A673 (cell line): ENCODE measurements around the gene ATP6V0C. TPM values are rescaled to one million over a fixed set of nuclear protein-coding genes. Genes with fewer than 3 reads are reported as not detected.

ENCODE experiments used
- BruUV-seq: library from RNA; stranded (reverse); fragments of 400-500 nt; replicated peaks from 2 replicates; lab custom pipeline; 2021; lab: Mats Ljungman, UMichigan
- CTCF ChIA-PET: fragments of 300-600 bp; sonication (Branson Sonifier 250); formaldehyde crosslinking; loops from one replicate; lab custom pipeline; 2022; ENCODE audit warnings: antibody characterized with exemption; lab: Charles Lee
- POLR2A ChIA-PET: fragments of 300-600 bp; sonication (Branson Sonifier 250); formaldehyde crosslinking; loops from one replicate; lab custom pipeline; 2022; ENCODE audit warnings: antibody characterized with exemption; ENCODE audit not compliant: low non-redundant PET; lab: Charles Lee
- DNase-seq: peaks from one replicate; pipeline ENCODE4 v3.0.0-alpha.2; 2015; ENCODE audit warnings: low spot score
- H3K27ac ChIP-seq: fragments of 200-600 bp; sonication (generic); 2 replicates; pipeline ENCODE4 v1.5.1; 2016; ENCODE audit warnings: mixed run types, low read depth, mild to moderate bottlenecking, mixed read lengths, antibody characterized with exemption, low read length; ENCODE audit not compliant: poor library complexity, severe bottlenecking
- H3K27me3 ChIP-seq: fragments of 200-600 bp; sonication (generic); replicated peaks from 2 replicates; pipeline ENCODE4 v1.6.1; 2017; ENCODE audit warnings: mixed run types, low read depth, mild to moderate bottlenecking, mixed read lengths, antibody characterized with exemption, low read length; ENCODE audit not compliant: insufficient read depth, poor library complexity
- H3K36me3 ChIP-seq: fragments of 200-600 bp; sonication (generic); 2 replicates; pipeline ENCODE4 v1.6.1; 2016; ENCODE audit warnings: mixed run types, mild to moderate bottlenecking, mixed read lengths, antibody characterized with exemption, low read length; ENCODE audit not compliant: insufficient read depth, poor library complexity, severe bottlenecking
- H3K4me1 ChIP-seq: fragments of 200-600 bp; sonication (generic); 2 replicates; pipeline ENCODE4 v1.6.1; 2017; ENCODE audit warnings: mixed run types, mild to moderate bottlenecking, mixed read lengths, antibody characterized with exemption, low read length; ENCODE audit not compliant: insufficient read depth, poor library complexity, severe bottlenecking
- H3K4me3 ChIP-seq: fragments of 200-600 bp; sonication (generic); 2 replicates; pipeline ENCODE4 v1.5.1; 2016; ENCODE audit warnings: low read depth, mixed run types, mild to moderate bottlenecking, mixed read lengths, low read length; ENCODE audit not compliant: poor library complexity, severe bottlenecking
- H3K9me3 ChIP-seq: fragments of 200-600 bp; sonication (generic); 2 replicates; pipeline ENCODE4 v1.6.1; 2016; ENCODE audit warnings: mixed run types, low read depth, mild to moderate bottlenecking, mixed read lengths, antibody characterized with exemption, low read length; ENCODE audit not compliant: poor library complexity, severe bottlenecking
- EZH2 ChIP-seq: fragments of 200-600 bp; sonication (generic); IDR thresholded peaks from 2 replicates; pipeline ENCODE4 v1.6.1; 2017; ENCODE audit warnings: borderline replicate concordance, low read depth, mild to moderate bottlenecking, mixed read lengths, antibody characterized with exemption, low read length; ENCODE audit not compliant: poor library complexity, severe bottlenecking
- intact Hi-C: fragments of 100-400 bp; cut with micrococcal nuclease; formaldehyde crosslinking; loops from one replicate; pipeline ENCODE4 v1.10.0; 2022; ENCODE audit not compliant: unreplicated experiment
- total RNA-seq: library from RNA; stranded (reverse); gene quantifications from 2 replicates; pipeline ENCODE4 v1.2.3, GENCODE V29; 2021
- TF ChIP-seq, protein P1 (sequence below): fragments of 300-800, 200-600 bp; sonication (generic); conservative IDR thresholded peaks from 2 replicates; pipeline ENCODE4 v1.5.1; 2017; ENCODE audit warnings: low read depth, mild to moderate bottlenecking, antibody characterized with exemption, low read length, moderate library complexity, mixed read lengths

The ATP6V0C gene
- total RNA-seq, 1 experiment from 2014 or later: 252 TPM

DNA sequence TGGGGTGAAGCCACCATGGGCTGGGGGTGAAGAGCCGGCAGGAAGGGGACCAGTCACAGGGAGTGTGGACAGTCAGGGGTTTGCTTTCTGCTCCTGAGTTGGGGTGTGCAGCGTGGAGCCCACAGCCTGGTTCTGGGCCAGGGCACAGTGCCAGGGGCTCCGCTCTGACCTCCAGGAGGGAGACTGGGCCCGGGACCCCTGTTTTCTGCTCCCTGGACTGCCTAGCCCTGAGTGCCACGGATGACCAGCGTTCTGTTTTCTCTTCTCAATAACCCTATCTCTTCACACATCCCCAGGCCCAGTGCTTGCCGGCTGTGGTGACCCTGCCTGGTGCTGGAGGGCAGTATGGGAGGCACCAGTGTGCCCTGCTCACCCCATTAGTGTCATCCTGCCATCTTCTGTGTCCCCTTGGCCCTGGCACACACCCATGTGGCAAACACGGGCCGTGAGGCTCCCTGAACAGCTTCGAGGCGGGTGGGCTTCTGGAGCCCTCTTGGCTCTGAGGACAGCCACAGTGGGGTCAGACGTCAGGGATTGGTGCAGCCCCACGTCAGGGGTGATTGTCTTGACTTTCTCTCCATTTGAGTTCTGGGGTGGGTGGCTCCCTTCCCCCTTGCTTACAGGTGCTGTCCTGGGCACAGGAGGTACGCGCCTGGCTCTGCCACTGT is 16.3 kb downstream of the ATP6V0C start:
- H3K4me1 ChIP-seq: peaks cover 5% of the 10 kb centered on the region
- H3K9me3 ChIP-seq: no peaks in the 10 kb centered on the region
- no peak for TF ChIP-seq EZH2
- TF ChIP-seq, protein P1, sequence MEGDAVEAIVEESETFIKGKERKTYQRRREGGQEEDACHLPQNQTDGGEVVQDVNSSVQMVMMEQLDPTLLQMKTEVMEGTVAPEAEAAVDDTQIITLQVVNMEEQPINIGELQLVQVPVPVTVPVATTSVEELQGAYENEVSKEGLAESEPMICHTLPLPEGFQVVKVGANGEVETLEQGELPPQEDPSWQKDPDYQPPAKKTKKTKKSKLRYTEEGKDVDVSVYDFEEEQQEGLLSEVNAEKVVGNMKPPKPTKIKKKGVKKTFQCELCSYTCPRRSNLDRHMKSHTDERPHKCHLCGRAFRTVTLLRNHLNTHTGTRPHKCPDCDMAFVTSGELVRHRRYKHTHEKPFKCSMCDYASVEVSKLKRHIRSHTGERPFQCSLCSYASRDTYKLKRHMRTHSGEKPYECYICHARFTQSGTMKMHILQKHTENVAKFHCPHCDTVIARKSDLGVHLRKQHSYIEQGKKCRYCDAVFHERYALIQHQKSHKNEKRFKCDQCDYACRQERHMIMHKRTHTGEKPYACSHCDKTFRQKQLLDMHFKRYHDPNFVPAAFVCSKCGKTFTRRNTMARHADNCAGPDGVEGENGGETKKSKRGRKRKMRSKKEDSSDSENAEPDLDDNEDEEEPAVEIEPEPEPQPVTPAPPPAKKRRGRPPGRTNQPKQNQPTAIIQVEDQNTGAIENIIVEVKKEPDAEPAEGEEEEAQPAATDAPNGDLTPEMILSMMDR: no peak
- CTCF ChIA-PET: no interaction called here
- POLR2A ChIA-PET: no interaction called here
- BruUV-seq: no TSS peak
- H3K27me3 ChIP-seq: no peaks in the 10 kb centered on the region
- peaks cover 10% of the 10 kb centered on the region for H3K36me3 ChIP-seq
- intact Hi-C loops: no loop called here
- no peak overlapping the region for H3K4me3 ChIP-seq
- no peak for DNase-seq
- no peak overlapping the region for H3K27ac ChIP-seq

DNA sequence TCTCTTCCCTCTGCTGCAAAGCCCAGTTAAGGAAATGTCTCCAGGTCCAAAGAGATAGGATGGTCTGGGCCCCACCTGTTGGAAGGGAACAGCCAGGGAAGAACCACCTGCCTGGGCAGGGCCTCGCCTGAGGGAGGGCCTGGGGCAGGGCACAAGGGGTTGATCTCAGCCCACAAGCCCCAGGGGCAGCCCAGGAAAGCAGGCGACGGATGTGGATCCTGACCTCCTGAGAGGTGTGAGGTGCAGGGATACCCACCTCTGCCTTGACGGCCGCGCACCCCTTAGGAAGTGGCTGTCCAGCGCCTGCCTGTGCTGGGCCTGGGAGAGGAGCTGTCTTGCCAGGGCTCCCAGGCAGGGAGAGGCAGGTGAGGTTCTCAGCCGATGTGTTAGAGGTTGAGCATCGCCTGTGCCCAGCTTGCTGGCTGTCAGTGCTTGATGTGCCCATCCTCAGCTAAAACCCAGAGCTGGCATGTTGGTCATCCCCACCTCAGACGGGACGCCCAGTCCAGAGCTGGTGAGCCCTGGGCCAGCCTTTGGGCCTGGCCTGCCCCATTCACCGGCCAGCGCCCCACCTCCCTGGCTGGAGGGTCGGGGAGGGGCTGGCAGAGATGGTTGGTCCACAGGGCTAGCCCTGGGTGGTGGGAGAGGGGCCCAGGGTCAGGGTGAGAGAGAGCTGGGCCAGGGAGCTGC is 17.0 kb downstream of the ATP6V0C start:
- Histone ChIP-seq H3K27me3 (no peaks in the 10 kb centered on the region), H3K36me3 (peaks cover 10% of the 10 kb centered on the region), H3K4me3 (peak overlapping the region; percentile 61), H3K9me3 (no peaks in the 10 kb centered on the region), H3K27ac (peak overlapping the region; percentile 83), H3K4me1 (peaks cover 5% of the 10 kb centered on the region)
- ChIA-PET POLR2A (interaction anchor here (0.6 to 0.7 kb wide), 2 partner anchors 205 to 933 kb away, joined by 6 to 11 read pairs; no protein-coding TSS in a partner anchor), CTCF (no interaction called here)
- intact Hi-C loops: no loop called here
- TF ChIP-seq, protein P1: no peak
- no peak for TF ChIP-seq EZH2
- no peak for DNase-seq
- BruUV-seq: no TSS peak

DNA sequence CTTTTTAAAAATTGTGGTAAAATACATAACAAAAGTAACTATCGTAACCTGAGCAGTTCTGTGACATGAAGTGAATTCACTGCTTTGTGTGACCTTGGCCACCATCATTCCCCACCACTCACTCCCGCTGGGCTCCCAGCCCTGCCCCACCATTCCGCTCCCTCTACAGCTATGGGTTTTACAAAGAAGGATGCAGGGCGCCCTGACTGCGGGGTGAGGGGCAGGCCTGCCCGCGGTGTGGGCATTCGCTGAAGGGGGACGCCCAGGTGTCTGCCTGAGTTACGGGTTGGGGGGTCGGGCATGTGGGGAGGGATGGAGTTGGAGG is 17.6 kb downstream of the ATP6V0C start, which contains the start of gene CEMP1:
TSS of gene CEMP1 (minus strand) at position 38 of the 325 bp plus-strand sequence. CDS start 335 bp downstream, outside the sequence.
- CTCF ChIA-PET: no interaction called here
- H3K9me3 ChIP-seq: no peaks in the 10 kb centered on the region
- H3K27ac ChIP-seq: peak within 1 kb of the TSS; percentile 83
- POLR2A ChIA-PET: interaction anchor here (0.6 to 0.7 kb wide), 2 partner anchors 205 to 932 kb away, joined by 6 to 11 read pairs; no protein-coding TSS in a partner anchor
- BruUV-seq: no TSS peak
- H3K27me3 ChIP-seq: no peaks in the 10 kb centered on the region
- no peak for DNase-seq
- intact Hi-C loops: no loop called here
- H3K36me3 ChIP-seq: peaks cover 10% of the 10 kb centered on the region
- no peak for TF ChIP-seq EZH2
- TF ChIP-seq, protein P1: no peak
- H3K4me3 ChIP-seq: peak within 1 kb of the TSS; percentile 61
- H3K4me1 ChIP-seq: peaks cover 5% of the 10 kb centered on the region
